HL-60 (cell line): ENCODE results near the gene CTNNA3.

Source experiments
- DNase-seq, 2 experiments: peaks; one replicate each; pipeline ENCODE4 v3.0.0-alpha.2; 2010 to 2020; ENCODE audit warnings: low read depth in 1 of 2, low spot score in 1 of 2
- H3K27ac ChIP-seq: fragments of 250-450 bp; sonication (Bioruptor Pico); replicated peaks from 2 replicates; pipeline ENCODE4 v1.5.1; 2020; ENCODE audit warnings: mild to moderate bottlenecking, moderate library complexity
- H3K27me3 ChIP-seq: fragments of 250-450 bp; sonication (Bioruptor Pico); 2 replicates; pipeline ENCODE4 v1.5.1; 2021; ENCODE audit warnings: mild to moderate bottlenecking, moderate library complexity; ENCODE audit not compliant: insufficient read depth, poor library complexity, severe bottlenecking
- H3K4me3 ChIP-seq: replicated peaks from 2 replicates; pipeline ENCODE4 v1.5.1; 2011; ENCODE audit warnings: mild to moderate bottlenecking, control low read depth, low read length; ENCODE audit not compliant: insufficient read depth
- GABPA ChIP-seq: IDR thresholded peaks from 2 replicates; pipeline ENCODE4 v1.6.1; 2012; ENCODE audit warnings: low read depth
- POLR2AphosphoS5 ChIP-seq: IDR thresholded peaks from 2 replicates; pipeline ENCODE4 v1.6.1; 2012; ENCODE audit warnings: low read depth
- REST ChIP-seq: IDR thresholded peaks from 2 replicates; pipeline ENCODE4 v1.6.1; 2012; ENCODE audit warnings: low read depth; ENCODE audit not compliant: insufficient replicate concordance
- SPI1 ChIP-seq: IDR thresholded peaks from 2 replicates; pipeline ENCODE4 v1.6.1; 2012; ENCODE audit warnings: low read depth, mild to moderate bottlenecking, borderline replicate concordance
- TF ChIP-seq, protein P1 (sequence below): IDR thresholded peaks from one replicate; pipeline ENCODE4 v1.5.1; 2011; ENCODE audit warnings: low read length, control low read depth, inconsistent platforms; ENCODE audit not compliant: insufficient read depth

CTNNA3 gene

GRCh38 chr10:66917104-66917503 is 778.9 kb downstream of the CTNNA3 start:
- Histone ChIP-seq H3K4me3 (no peak overlapping the region), H3K27ac (no peak overlapping the region), H3K27me3 (no peaks in the 10 kb centered on the region)
- TF ChIP-seq, protein P1, sequence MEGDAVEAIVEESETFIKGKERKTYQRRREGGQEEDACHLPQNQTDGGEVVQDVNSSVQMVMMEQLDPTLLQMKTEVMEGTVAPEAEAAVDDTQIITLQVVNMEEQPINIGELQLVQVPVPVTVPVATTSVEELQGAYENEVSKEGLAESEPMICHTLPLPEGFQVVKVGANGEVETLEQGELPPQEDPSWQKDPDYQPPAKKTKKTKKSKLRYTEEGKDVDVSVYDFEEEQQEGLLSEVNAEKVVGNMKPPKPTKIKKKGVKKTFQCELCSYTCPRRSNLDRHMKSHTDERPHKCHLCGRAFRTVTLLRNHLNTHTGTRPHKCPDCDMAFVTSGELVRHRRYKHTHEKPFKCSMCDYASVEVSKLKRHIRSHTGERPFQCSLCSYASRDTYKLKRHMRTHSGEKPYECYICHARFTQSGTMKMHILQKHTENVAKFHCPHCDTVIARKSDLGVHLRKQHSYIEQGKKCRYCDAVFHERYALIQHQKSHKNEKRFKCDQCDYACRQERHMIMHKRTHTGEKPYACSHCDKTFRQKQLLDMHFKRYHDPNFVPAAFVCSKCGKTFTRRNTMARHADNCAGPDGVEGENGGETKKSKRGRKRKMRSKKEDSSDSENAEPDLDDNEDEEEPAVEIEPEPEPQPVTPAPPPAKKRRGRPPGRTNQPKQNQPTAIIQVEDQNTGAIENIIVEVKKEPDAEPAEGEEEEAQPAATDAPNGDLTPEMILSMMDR, result no peak
- no peak for TF ChIP-seq GABPA
- no peak for TF ChIP-seq POLR2AphosphoS5
- TF ChIP-seq SPI1, result no peak
- no peak for TF ChIP-seq REST
- no peak for DNase-seq

GRCh38 chr10:66916030-66916429 is 780.0 kb downstream of the CTNNA3 start:
- no peak for DNase-seq
- Histone ChIP-seq H3K27ac (no peak overlapping the region), H3K27me3 (no peaks in the 10 kb centered on the region), H3K4me3 (no peak overlapping the region)
- no peak for TF ChIP-seq GABPA
- TF ChIP-seq, protein P1, result no peak
- no peak for TF ChIP-seq REST
- TF ChIP-seq SPI1, result no peak
- TF ChIP-seq POLR2AphosphoS5, result no peak

- no peak overlapping the region for H3K27ac ChIP-seq
- no peaks in the 10 kb centered on the region for H3K27me3 ChIP-seq
- no peak for TF ChIP-seq POLR2AphosphoS5
- no peak for TF ChIP-seq REST
- TF ChIP-seq SPI1, result no peak
- TF ChIP-seq, protein P1, result no peak
- TF ChIP-seq GABPA, result no peak
- no peak for DNase-seq
- no peak overlapping the region for H3K4me3 ChIP-seq
These were observed 785.3 kb downstream of the CTNNA3 start for GRCh38 chr10:66910671-66911070.
